Measurements from ENCODE around the gene NUCB1. TPM values are rescaled to one million over a fixed set of nuclear protein-coding genes. Genes with fewer than 3 reads are reported as not detected.

The NUCB1 gene
- total and polyA plus RNA-seq, 4 donors = 186 to 775 (median 238) TPM

- Histone ChIP-seq H3K9me3 (ENCODE audit: control insufficient read depth in 4 of 4, low read length in 3 of 4) (no peaks in the 10 kb centered on the region), H3K9ac (ENCODE audit: low read depth in 1 of 2, low read length in 2 of 2) (no peak overlapping the region), H3K27me3 (ENCODE audit: control insufficient read depth in 4 of 4, insufficient read depth in 4 of 4, low read length in 3 of 4) (no peaks in the 10 kb centered on the region), H3K4me1 (ENCODE audit: control insufficient read depth in 4 of 4, insufficient read depth in 4 of 4, low read length in 3 of 4) (peaks cover 4 to 14% (median 11%) of the 10 kb centered on the region in 4 donors), H3K36me3 (ENCODE audit: control insufficient read depth in 4 of 4, insufficient read depth in 3 of 4, low read depth in 1 of 4, low read length in 3 of 4) (no peaks in the 10 kb centered on the region), H3K4me3 (ENCODE audit: low read depth in 1 of 3, low read length in 3 of 3) (peak overlapping the region; percentile 16 to 96 (median 62)), H3K27ac (ENCODE audit: low read depth in 1 of 2, low read length in 2 of 2) (peak overlapping the region; percentile 76 to 79)
- DNase-seq (ENCODE audit: low spot score) = no peak
- TF ChIP-seq RAD21 (IDR thresholded peaks at IDR 0.05) = no peak
- TF ChIP-seq GABPA (IDR thresholded peaks at IDR 0.05 in 1 of 2, conservative IDR thresholded peaks at IDR 0.05 in 1 of 2) = no peak
- TF ChIP-seq NR2F2 (IDR thresholded peaks at IDR 0.05) = no peak
- TF ChIP-seq TAF1 (conservative IDR thresholded peaks at IDR 0.05) = no peak
- no peak for TF ChIP-seq RXRA (IDR thresholded peaks at IDR 0.05)
- TF ChIP-seq ZBTB33 (IDR thresholded peaks at IDR 0.05) = no peak
- no peak for TF ChIP-seq JUND (IDR thresholded peaks at IDR 0.05)
- no peak for TF ChIP-seq EGR1 (IDR thresholded peaks at IDR 0.05; ENCODE audit: low read depth in 2 of 2)
- TF ChIP-seq HNF4G (IDR thresholded peaks at IDR 0.05) = no peak
- TF ChIP-seq FOXA2 (IDR thresholded peaks at IDR 0.05) = no peak
- TF ChIP-seq, protein P1, sequence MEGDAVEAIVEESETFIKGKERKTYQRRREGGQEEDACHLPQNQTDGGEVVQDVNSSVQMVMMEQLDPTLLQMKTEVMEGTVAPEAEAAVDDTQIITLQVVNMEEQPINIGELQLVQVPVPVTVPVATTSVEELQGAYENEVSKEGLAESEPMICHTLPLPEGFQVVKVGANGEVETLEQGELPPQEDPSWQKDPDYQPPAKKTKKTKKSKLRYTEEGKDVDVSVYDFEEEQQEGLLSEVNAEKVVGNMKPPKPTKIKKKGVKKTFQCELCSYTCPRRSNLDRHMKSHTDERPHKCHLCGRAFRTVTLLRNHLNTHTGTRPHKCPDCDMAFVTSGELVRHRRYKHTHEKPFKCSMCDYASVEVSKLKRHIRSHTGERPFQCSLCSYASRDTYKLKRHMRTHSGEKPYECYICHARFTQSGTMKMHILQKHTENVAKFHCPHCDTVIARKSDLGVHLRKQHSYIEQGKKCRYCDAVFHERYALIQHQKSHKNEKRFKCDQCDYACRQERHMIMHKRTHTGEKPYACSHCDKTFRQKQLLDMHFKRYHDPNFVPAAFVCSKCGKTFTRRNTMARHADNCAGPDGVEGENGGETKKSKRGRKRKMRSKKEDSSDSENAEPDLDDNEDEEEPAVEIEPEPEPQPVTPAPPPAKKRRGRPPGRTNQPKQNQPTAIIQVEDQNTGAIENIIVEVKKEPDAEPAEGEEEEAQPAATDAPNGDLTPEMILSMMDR (IDR thresholded peaks at IDR 0.05; ENCODE audit: low read depth, low read length, missing input control) = no peak
- no peak for TF ChIP-seq HNF4A (conservative IDR thresholded peaks at IDR 0.05)
- TF ChIP-seq, protein P2, sequence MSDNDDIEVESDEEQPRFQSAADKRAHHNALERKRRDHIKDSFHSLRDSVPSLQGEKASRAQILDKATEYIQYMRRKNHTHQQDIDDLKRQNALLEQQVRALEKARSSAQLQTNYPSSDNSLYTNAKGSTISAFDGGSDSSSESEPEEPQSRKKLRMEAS (IDR thresholded peaks at IDR 0.05) = no peak
- WGBS = 56% methylated on average over 11 of the region's 11 CpGs
Observed at GRCh38 chr19:48953990-48954594, 54.0 kb downstream of the NUCB1 start.

GRCh38 chr19:48954595-48955307 lies 54.6 kb downstream of the NUCB1 start, which contains the start of gene BAX:
BAX (plus strand) TSS chr19:48954875; CDS start chr19:48954929, 54 bp downstream.
- Histone ChIP-seq H3K27ac (ENCODE audit: low read depth in 1 of 2, low read length in 2 of 2) (peak within 1 kb of the TSS; percentile 76 to 79), H3K9me3 (ENCODE audit: control insufficient read depth in 4 of 4, low read length in 3 of 4) (no peaks in the 10 kb centered on the region), H3K4me3 (ENCODE audit: low read depth in 1 of 3, low read length in 3 of 3) (peak within 1 kb of the TSS; percentile 62 to 96 (median 95)), H3K36me3 (ENCODE audit: control insufficient read depth in 4 of 4, insufficient read depth in 3 of 4, low read depth in 1 of 4, low read length in 3 of 4) (no peaks in the 10 kb centered on the region), H3K9ac (ENCODE audit: low read depth in 1 of 2, low read length in 2 of 2) (peak within 1 kb of the TSS; percentile 87 to 94), H3K27me3 (ENCODE audit: control insufficient read depth in 4 of 4, insufficient read depth in 4 of 4, low read length in 3 of 4) (no peaks in the 10 kb centered on the region), H3K4me1 (ENCODE audit: control insufficient read depth in 4 of 4, insufficient read depth in 4 of 4, low read length in 3 of 4) (peaks cover 4 to 14% (median 11%) of the 10 kb centered on the region in 4 donors)
- WGBS = under 1% methylated on average over 71 of the region's 71 CpGs
- DNase-seq (ENCODE audit: low spot score) = peak; percentile 99
- TF ChIP-seq JUND (IDR thresholded peaks at IDR 0.05) = no peak
- TF ChIP-seq FOXA2 (IDR thresholded peaks at IDR 0.05) = no peak
- peak; percentile 99 for TF ChIP-seq YY1 (IDR thresholded peaks at IDR 0.05)
- peak; percentile 15 to 30 for TF ChIP-seq RAD21 (IDR thresholded peaks at IDR 0.05)
- TF ChIP-seq, protein P2 (IDR thresholded peaks at IDR 0.05) = peak; percentile 25
- TF ChIP-seq SP1 (IDR thresholded peaks at IDR 0.05) = peak; percentile 58
- TF ChIP-seq EGR1 (IDR thresholded peaks at IDR 0.05; ENCODE audit: low read depth in 2 of 2) = peak in 1 of 2 donors; percentile 26
- no peak for TF ChIP-seq HNF4G (IDR thresholded peaks at IDR 0.05)
